ENCODE data around the gene DPYSL3.

- TF ChIP-seq EZH2 (IDR thresholded peaks at IDR 0.05) (no peak), POLR2AphosphoS5 (IDR thresholded peaks at IDR 0.05; ENCODE audit: low read depth, low read length) (no peak), RAD21 (IDR thresholded peaks at IDR 0.05; ENCODE audit: low read depth) (no peak), YY1 (IDR thresholded peaks at IDR 0.05; ENCODE audit: extremely low read depth, insufficient replicate concordance, low read depth, low read length) (no peak), CEBPB (IDR thresholded peaks at IDR 0.05; ENCODE audit: low read depth) (no peak), POLR2A (IDR thresholded peaks at IDR 0.05; ENCODE audit: borderline replicate concordance, extremely low read depth, insufficient read depth, insufficient read length) (no peak), EZH2phosphoT487 (IDR thresholded peaks at IDR 0.05; ENCODE audit: borderline replicate concordance) (no peak)
- TF ChIP-seq, protein P1, sequence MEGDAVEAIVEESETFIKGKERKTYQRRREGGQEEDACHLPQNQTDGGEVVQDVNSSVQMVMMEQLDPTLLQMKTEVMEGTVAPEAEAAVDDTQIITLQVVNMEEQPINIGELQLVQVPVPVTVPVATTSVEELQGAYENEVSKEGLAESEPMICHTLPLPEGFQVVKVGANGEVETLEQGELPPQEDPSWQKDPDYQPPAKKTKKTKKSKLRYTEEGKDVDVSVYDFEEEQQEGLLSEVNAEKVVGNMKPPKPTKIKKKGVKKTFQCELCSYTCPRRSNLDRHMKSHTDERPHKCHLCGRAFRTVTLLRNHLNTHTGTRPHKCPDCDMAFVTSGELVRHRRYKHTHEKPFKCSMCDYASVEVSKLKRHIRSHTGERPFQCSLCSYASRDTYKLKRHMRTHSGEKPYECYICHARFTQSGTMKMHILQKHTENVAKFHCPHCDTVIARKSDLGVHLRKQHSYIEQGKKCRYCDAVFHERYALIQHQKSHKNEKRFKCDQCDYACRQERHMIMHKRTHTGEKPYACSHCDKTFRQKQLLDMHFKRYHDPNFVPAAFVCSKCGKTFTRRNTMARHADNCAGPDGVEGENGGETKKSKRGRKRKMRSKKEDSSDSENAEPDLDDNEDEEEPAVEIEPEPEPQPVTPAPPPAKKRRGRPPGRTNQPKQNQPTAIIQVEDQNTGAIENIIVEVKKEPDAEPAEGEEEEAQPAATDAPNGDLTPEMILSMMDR (IDR thresholded peaks at IDR 0.05 in 2 of 3, conservative IDR thresholded peaks at IDR 0.05 in 1 of 3; ENCODE audit: borderline replicate concordance in 1 of 3, insufficient read depth in 1 of 3, low read depth in 2 of 3, low read length in 2 of 3), result no peak
- TF ChIP-seq, protein P2, sequence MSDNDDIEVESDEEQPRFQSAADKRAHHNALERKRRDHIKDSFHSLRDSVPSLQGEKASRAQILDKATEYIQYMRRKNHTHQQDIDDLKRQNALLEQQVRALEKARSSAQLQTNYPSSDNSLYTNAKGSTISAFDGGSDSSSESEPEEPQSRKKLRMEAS (IDR thresholded peaks at IDR 0.05), result no peak
Measured at GRCh38 chr5:147481376-147481775, 28.5 kb downstream of the DPYSL3 start.
